H1 (cell line): ENCODE measurements around the gene CREB3L4. TPM values are rescaled to one million over a fixed set of nuclear protein-coding genes. Genes with fewer than 3 reads are reported as not detected.
A peak's percentile ranks its signal among the peaks of the same experiment; 100 is the strongest.

ENCODE experiments used
- KDM4A ChIP-seq: IDR thresholded peaks from one replicate; pipeline ENCODE4 v1.7.1; 2012; ENCODE audit warnings: low read depth, mild to moderate bottlenecking, moderate library complexity, low read length, inconsistent platforms; ENCODE audit not compliant: severe bottlenecking
- SIN3A ChIP-seq, 2 experiments: IDR thresholded peaks in 1 of 2; conservative IDR thresholded peaks in 1 of 2; 2 replicates each; pipeline ENCODE4 v1.6.1; 2011 to 2012; ENCODE audit warnings: low read length in 2 of 2, improper control_type of control experiment in 1 of 2, low read depth in 1 of 2, mild to moderate bottlenecking in 1 of 2
- polyA plus RNA-seq, 7 experiments: library from polyadenylated mRNA; depleted of rRNA in 3 of 7; stranded (reverse) in 5 of 7; unstranded in 2 of 7; fragments of >200 nt in 5 of 7; fragments of 200-250 nt in 2 of 7; gene quantifications; 1 replicate in 5 of 7; 2 replicates in 1 of 7; 4 replicates in 1 of 7; pipeline versions ENCODE4 v1.2.1 to v1.2.3, GENCODE V29; 2011 to 2013; ENCODE audit warnings: missing spikeins in 2 of 7, mixed read lengths in 2 of 7
- total RNA-seq: library from RNA; stranded (reverse); fragmentation: NEBNext Ultra II Directional; extraction: Animal tissue kit (Norgen Biotek cat#: 25700); gene quantifications from 2 replicates; pipeline ENCODE4 v1.2.1, GENCODE V29; 2021
- TF ChIP-seq, protein P1 (sequence below): fragments of 300-600 bp; sonication (generic); IDR thresholded peaks from 2 replicates; pipeline ENCODE4 v1.7.1; 2012; ENCODE audit warnings: low read length, moderate library complexity, mild to moderate bottlenecking, inconsistent platforms; ENCODE audit not compliant: insufficient replicate concordance

The CREB3L4 gene
- total and polyA plus RNA-seq, 2 of the 8 experiments (the other 6 are each of a cell fraction or from before 2014, with no cell fraction given), result 34.4 to 54.0 TPM

DNA sequence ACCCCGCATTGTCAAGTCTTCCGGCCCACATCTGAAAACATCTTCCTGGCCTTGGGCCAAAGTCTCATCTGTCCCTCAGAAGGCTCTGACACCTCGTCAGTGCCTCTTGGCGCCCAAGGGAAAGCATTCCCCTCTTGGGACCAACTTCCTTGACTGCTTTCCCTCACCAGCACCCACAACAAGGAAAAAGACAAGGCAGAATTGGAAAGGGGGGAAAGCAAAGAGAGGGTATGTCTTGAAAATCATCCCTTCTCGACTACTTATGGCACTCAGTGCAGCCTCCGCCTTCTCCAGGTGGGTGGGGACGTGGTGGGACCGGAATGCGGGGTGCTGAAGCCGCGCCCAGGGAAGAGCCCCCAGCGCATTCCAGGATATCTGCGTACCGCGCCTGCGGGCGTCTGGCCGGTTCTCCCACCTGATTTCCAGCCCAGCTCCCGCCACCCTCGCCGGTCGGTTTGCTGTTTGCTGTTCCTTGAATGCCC lies 3.8 kb upstream of the CREB3L4 start (continued):
- TF ChIP-seq, protein P1, sequence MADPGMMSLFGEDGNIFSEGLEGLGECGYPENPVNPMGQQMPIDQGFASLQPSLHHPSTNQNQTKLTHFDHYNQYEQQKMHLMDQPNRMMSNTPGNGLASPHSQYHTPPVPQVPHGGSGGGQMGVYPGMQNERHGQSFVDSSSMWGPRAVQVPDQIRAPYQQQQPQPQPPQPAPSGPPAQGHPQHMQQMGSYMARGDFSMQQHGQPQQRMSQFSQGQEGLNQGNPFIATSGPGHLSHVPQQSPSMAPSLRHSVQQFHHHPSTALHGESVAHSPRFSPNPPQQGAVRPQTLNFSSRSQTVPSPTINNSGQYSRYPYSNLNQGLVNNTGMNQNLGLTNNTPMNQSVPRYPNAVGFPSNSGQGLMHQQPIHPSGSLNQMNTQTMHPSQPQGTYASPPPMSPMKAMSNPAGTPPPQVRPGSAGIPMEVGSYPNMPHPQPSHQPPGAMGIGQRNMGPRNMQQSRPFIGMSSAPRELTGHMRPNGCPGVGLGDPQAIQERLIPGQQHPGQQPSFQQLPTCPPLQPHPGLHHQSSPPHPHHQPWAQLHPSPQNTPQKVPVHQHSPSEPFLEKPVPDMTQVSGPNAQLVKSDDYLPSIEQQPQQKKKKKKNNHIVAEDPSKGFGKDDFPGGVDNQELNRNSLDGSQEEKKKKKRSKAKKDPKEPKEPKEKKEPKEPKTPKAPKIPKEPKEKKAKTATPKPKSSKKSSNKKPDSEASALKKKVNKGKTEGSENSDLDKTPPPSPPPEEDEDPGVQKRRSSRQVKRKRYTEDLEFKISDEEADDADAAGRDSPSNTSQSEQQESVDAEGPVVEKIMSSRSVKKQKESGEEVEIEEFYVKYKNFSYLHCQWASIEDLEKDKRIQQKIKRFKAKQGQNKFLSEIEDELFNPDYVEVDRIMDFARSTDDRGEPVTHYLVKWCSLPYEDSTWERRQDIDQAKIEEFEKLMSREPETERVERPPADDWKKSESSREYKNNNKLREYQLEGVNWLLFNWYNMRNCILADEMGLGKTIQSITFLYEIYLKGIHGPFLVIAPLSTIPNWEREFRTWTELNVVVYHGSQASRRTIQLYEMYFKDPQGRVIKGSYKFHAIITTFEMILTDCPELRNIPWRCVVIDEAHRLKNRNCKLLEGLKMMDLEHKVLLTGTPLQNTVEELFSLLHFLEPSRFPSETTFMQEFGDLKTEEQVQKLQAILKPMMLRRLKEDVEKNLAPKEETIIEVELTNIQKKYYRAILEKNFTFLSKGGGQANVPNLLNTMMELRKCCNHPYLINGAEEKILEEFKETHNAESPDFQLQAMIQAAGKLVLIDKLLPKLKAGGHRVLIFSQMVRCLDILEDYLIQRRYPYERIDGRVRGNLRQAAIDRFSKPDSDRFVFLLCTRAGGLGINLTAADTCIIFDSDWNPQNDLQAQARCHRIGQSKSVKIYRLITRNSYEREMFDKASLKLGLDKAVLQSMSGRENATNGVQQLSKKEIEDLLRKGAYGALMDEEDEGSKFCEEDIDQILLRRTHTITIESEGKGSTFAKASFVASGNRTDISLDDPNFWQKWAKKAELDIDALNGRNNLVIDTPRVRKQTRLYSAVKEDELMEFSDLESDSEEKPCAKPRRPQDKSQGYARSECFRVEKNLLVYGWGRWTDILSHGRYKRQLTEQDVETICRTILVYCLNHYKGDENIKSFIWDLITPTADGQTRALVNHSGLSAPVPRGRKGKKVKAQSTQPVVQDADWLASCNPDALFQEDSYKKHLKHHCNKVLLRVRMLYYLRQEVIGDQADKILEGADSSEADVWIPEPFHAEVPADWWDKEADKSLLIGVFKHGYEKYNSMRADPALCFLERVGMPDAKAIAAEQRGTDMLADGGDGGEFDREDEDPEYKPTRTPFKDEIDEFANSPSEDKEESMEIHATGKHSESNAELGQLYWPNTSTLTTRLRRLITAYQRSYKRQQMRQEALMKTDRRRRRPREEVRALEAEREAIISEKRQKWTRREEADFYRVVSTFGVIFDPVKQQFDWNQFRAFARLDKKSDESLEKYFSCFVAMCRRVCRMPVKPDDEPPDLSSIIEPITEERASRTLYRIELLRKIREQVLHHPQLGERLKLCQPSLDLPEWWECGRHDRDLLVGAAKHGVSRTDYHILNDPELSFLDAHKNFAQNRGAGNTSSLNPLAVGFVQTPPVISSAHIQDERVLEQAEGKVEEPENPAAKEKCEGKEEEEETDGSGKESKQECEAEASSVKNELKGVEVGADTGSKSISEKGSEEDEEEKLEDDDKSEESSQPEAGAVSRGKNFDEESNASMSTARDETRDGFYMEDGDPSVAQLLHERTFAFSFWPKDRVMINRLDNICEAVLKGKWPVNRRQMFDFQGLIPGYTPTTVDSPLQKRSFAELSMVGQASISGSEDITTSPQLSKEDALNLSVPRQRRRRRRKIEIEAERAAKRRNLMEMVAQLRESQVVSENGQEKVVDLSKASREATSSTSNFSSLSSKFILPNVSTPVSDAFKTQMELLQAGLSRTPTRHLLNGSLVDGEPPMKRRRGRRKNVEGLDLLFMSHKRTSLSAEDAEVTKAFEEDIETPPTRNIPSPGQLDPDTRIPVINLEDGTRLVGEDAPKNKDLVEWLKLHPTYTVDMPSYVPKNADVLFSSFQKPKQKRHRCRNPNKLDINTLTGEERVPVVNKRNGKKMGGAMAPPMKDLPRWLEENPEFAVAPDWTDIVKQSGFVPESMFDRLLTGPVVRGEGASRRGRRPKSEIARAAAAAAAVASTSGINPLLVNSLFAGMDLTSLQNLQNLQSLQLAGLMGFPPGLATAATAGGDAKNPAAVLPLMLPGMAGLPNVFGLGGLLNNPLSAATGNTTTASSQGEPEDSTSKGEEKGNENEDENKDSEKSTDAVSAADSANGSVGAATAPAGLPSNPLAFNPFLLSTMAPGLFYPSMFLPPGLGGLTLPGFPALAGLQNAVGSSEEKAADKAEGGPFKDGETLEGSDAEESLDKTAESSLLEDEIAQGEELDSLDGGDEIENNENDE, result no peak
- TF ChIP-seq KDM4A (peak; percentile 42), SIN3A (conservative IDR thresholded peaks at IDR 0.05 in 1 of 2, IDR thresholded peaks at IDR 0.05 in 1 of 2; ENCODE audit: low read depth in 1 of 2, low read length in 2 of 2) (peak in 1 of 2 experiments; percentile 21; a peak in 2 of 4 replicates)
